GM19468 (cell line): ENCODE data around the gene ZNG1F.
"Not testable (repeated sequence)": the region's sequence is repeated elsewhere in the genome, so short reads cannot be mapped to it uniquely, and the experiment has no call there.

Source experiments
- ATAC-seq: cut with Tn5 transposase; IDR thresholded peaks from one replicate; pipeline ENCODE4 v1.9.1; 2021; ENCODE audit warnings: mild to moderate bottlenecking, moderate library complexity, moderate number of reproducible peaks; ENCODE audit not compliant: unreplicated experiment; ENCODE audit errors: extremely low read depth

The ZNG1F gene

GRCh38 chr9:41088450-41089059, 100.6 kb downstream of the ZNG1F start:
- ATAC-seq = peak; percentile 32

- not testable (repeated sequence) for ATAC-seq
Measured at GRCh38 chr9:41087929-41088328, 101.2 kb downstream of the ZNG1F start.

GRCh38 chr9:41087157-41087780, 101.8 kb downstream of the ZNG1F start:
- not testable (repeated sequence) for ATAC-seq

GRCh38 chr9:41086685-41087084, 102.4 kb downstream of the ZNG1F start:
- ATAC-seq = not testable (repeated sequence)

GRCh38 chr9:41086215-41086614, 102.9 kb downstream of the ZNG1F start:
- ATAC-seq = not testable (repeated sequence)

GRCh38 chr9:41082358-41082757, 106.8 kb downstream of the ZNG1F start:
- not testable (repeated sequence) for ATAC-seq
